Trophoblast cell (in vitro differentiated cells and primary cell): ENCODE results near the gene LRRC56.

Source experiments
- DNase-seq, 2 donors: peaks; one replicate each; pipeline ENCODE4 v3.0.0-alpha.2; 2016
- H2AFZ ChIP-seq: 2 replicates; pipeline ENCODE4 v1.6.1; 2013; ENCODE audit warnings: low read length, moderate library complexity, mild to moderate bottlenecking; ENCODE audit not compliant: insufficient read depth, poor library complexity
- H2AK5ac ChIP-seq: 2 replicates; pipeline ENCODE4 v1.6.1; 2013; ENCODE audit warnings: mild to moderate bottlenecking, low read length
- H2BK120ac ChIP-seq: 2 replicates; pipeline ENCODE4 v1.6.1; 2013; ENCODE audit warnings: low read length, mild to moderate bottlenecking, moderate library complexity; ENCODE audit not compliant: insufficient read depth, poor library complexity
- H2BK12ac ChIP-seq: 2 replicates; pipeline ENCODE4 v1.6.1; 2013; ENCODE audit warnings: mild to moderate bottlenecking, low read length, moderate library complexity
- H2BK5ac ChIP-seq: 2 replicates; pipeline ENCODE4 v1.6.1; 2013; ENCODE audit warnings: low read length, low read depth, moderate library complexity, mild to moderate bottlenecking; ENCODE audit not compliant: poor library complexity
- H3K14ac ChIP-seq: 2 replicates; pipeline ENCODE4 v1.6.1; 2013; ENCODE audit warnings: mild to moderate bottlenecking, low read length
- H3K18ac ChIP-seq: 2 replicates; pipeline ENCODE4 v1.6.1; 2013; ENCODE audit warnings: mild to moderate bottlenecking, low read length
- H3K23ac ChIP-seq: 2 replicates; pipeline ENCODE4 v1.6.1; 2013; ENCODE audit warnings: low read length
- H3K27ac ChIP-seq: 2 replicates; pipeline ENCODE4 v1.5.1; 2013; ENCODE audit warnings: low read depth, mild to moderate bottlenecking, inconsistent platforms, low read length, moderate library complexity
- H3K27me3 ChIP-seq: 2 replicates; pipeline ENCODE4 v1.6.1; 2013; ENCODE audit warnings: inconsistent platforms, mild to moderate bottlenecking, low read length, moderate library complexity; ENCODE audit not compliant: insufficient read depth
- H3K36me3 ChIP-seq, 2 experiments: 1 replicate in 1 of 2; 2 replicates in 1 of 2; pipeline ENCODE4 v1.6.1; 2013; ENCODE audit warnings: low read length in 2 of 2, mild to moderate bottlenecking in 2 of 2, moderate library complexity in 1 of 2; ENCODE audit not compliant: insufficient read depth in 2 of 2, control insufficient read depth in 1 of 2
- H3K4ac ChIP-seq: 2 replicates; pipeline ENCODE4 v1.6.1; 2013; ENCODE audit warnings: low read depth, mild to moderate bottlenecking, low read length, moderate library complexity
- H3K4me1 ChIP-seq, 2 experiments: 1 replicate in 1 of 2; 2 replicates in 1 of 2; pipeline ENCODE4 v1.6.1; 2013; ENCODE audit warnings: low read length in 2 of 2, mild to moderate bottlenecking in 2 of 2, moderate library complexity in 1 of 2; ENCODE audit not compliant: insufficient read depth in 2 of 2, control insufficient read depth in 1 of 2
- H3K4me2 ChIP-seq: 2 replicates; pipeline ENCODE4 v1.6.1; 2013; ENCODE audit warnings: inconsistent platforms, mild to moderate bottlenecking, low read length, moderate library complexity
- H3K4me3 ChIP-seq: 2 replicates; pipeline ENCODE4 v1.5.1; 2013; ENCODE audit warnings: mild to moderate bottlenecking, low read depth, low read length, inconsistent platforms
- H3K79me1 ChIP-seq: one replicate; pipeline ENCODE4 v1.6.1; 2013; ENCODE audit warnings: low read length
- H3K79me2 ChIP-seq: 2 replicates; pipeline ENCODE4 v1.6.1; 2013; ENCODE audit warnings: low read length, mild to moderate bottlenecking; ENCODE audit not compliant: control insufficient read depth, insufficient read depth, poor library complexity
- H3K9ac ChIP-seq: 2 replicates; pipeline ENCODE4 v1.6.1; 2013; ENCODE audit warnings: mild to moderate bottlenecking, low read length
- H3K9me3 ChIP-seq: 2 replicates; pipeline ENCODE4 v1.6.1; 2013; ENCODE audit warnings: low read depth, mild to moderate bottlenecking, control low read depth, inconsistent platforms, low read length; ENCODE audit not compliant: insufficient read depth
- H4K12ac ChIP-seq: 2 replicates; pipeline ENCODE4 v1.6.1; 2013; ENCODE audit warnings: low read depth, mild to moderate bottlenecking, low read length, moderate library complexity
- H4K8ac ChIP-seq: 2 replicates; pipeline ENCODE4 v1.6.1; 2013; ENCODE audit warnings: low read depth, mild to moderate bottlenecking, low read length, moderate library complexity
- H4K91ac ChIP-seq: one replicate; pipeline ENCODE4 v1.6.1; 2013; ENCODE audit warnings: low read depth, mild to moderate bottlenecking, low read length, moderate library complexity
- WGBS: extraction: QIAGEN DNeasy Blood & Tissue Kit; methylation state at CpG from one replicate; pipeline ENCODE4 v1.1.7; 2013; ENCODE audit warnings: missing lambda C conversion rate; ENCODE audit not compliant: insufficient read length, insufficient coverage; ENCODE audit errors: extremely low coverage; 5-methylcytosine and 5-hydroxymethylcytosine counted together

The LRRC56 gene

GRCh38 chr11:587546-587945 is 50.2 kb downstream of the LRRC56 start:
- H2BK12ac ChIP-seq: no peak overlapping the region
- H2AK5ac ChIP-seq: no peak overlapping the region
- no peak overlapping the region for H4K12ac ChIP-seq
- no CpG with 5 or more reads among the region's 8 CpGs for WGBS
- no peak overlapping the region for H2BK5ac ChIP-seq
- H3K9ac ChIP-seq: peak overlapping the region; percentile 8
- H3K36me3 ChIP-seq: peaks cover 65 to 68% of the 10 kb centered on the region in 2 experiments
- no peaks in the 10 kb centered on the region for H3K79me2 ChIP-seq
- no peaks in the 10 kb centered on the region for H3K79me1 ChIP-seq
- H3K4me3 ChIP-seq: no peak overlapping the region
- no peak overlapping the region for H2AFZ ChIP-seq
- H3K23ac ChIP-seq: no peak overlapping the region
- no peak overlapping the region for H2BK120ac ChIP-seq
- no peak overlapping the region for H3K14ac ChIP-seq
- peaks cover 4% of the 10 kb centered on the region for H3K9me3 ChIP-seq
- peak overlapping the region; percentile 62 for H3K27ac ChIP-seq
- no peaks in the 10 kb centered on the region for H3K27me3 ChIP-seq
- no peak overlapping the region for H4K8ac ChIP-seq
- DNase-seq: no peak
- peak overlapping the region; percentile 0 for H3K4me2 ChIP-seq
- no peak overlapping the region for H3K18ac ChIP-seq
- no peak overlapping the region for H4K91ac ChIP-seq
- H3K4me1 ChIP-seq: peaks cover 7 to 13% of the 10 kb centered on the region in 2 experiments
- no peak overlapping the region for H3K4ac ChIP-seq

DNA sequence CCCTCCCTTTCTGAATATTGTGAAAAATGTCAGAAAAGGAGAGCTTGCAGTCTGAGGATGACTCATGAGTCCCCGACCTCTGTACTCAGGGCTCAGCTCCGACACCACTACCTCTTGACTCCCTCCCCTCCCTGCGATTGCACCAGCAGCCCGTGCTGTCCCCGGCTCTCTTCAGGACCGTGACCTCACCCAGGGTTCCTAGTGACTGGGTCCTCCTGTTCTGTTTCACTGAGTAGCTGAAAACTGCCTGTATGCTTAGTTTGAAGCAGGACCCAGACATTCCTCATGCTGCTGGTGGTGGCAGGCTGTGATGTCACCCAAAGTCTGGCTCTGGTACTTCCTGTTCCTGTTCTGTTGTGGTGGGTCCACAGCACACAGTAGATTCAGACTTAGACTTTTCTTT is 50.7 kb downstream of the LRRC56 start:
- H3K18ac ChIP-seq: no peak overlapping the region
- peak overlapping the region; percentile 62 for H3K27ac ChIP-seq
- H3K9me3 ChIP-seq: peaks cover 4% of the 10 kb centered on the region
- H3K14ac ChIP-seq: no peak overlapping the region
- no peak overlapping the region for H4K8ac ChIP-seq
- no peak overlapping the region for H3K23ac ChIP-seq
- H2BK5ac ChIP-seq: no peak overlapping the region
- peaks cover 7 to 13% of the 10 kb centered on the region in 2 experiments for H3K4me1 ChIP-seq
- H3K79me1 ChIP-seq: no peaks in the 10 kb centered on the region
- H3K79me2 ChIP-seq: no peaks in the 10 kb centered on the region
- H3K27me3 ChIP-seq: no peaks in the 10 kb centered on the region
- H2BK12ac ChIP-seq: no peak overlapping the region
- no peak overlapping the region for H2BK120ac ChIP-seq
- no peak overlapping the region for H3K9ac ChIP-seq
- H3K4me2 ChIP-seq: no peak overlapping the region
- H2AK5ac ChIP-seq: no peak overlapping the region
- peak; percentile 81 to 84 for DNase-seq
- H3K4me3 ChIP-seq: no peak overlapping the region
- peak overlapping the region; percentile 81 for H4K12ac ChIP-seq
- no peak overlapping the region for H2AFZ ChIP-seq
- H3K4ac ChIP-seq: no peak overlapping the region
- WGBS: no CpG with 5 or more reads among the region's 6 CpGs
- H3K36me3 ChIP-seq: peaks cover 67 to 69% of the 10 kb centered on the region in 2 experiments
- H4K91ac ChIP-seq: no peak overlapping the region

DNA sequence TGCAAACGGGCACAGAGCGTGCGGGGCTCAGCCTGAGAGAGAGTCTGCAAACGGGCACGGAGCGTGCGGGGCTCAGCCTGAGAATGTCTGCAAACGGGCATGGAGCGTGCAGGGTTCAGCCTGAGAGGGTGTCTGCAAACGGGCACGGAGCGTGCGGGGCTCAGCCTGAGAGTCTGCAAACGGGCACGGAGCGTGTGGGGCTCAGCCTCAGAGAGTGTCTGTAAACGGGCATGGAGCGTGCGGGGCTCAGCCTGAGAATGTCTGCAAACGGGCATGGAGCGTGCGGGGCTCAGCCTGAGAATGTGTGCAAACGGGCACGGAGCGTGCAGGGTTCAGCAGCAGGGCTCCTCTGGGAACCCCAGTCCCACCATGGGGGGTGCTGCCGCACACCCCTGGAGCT is 52.5 kb downstream of the LRRC56 start:
- Histone ChIP-seq H3K36me3 (peaks cover 69 to 70% of the 10 kb centered on the region in 2 experiments), H3K9me3 (peaks cover 4% of the 10 kb centered on the region), H3K18ac (peak overlapping the region; percentile 35), H2BK12ac (no peak overlapping the region), H2BK120ac (no peak overlapping the region), H3K4me2 (no peak overlapping the region), H3K79me1 (no peaks in the 10 kb centered on the region), H3K27me3 (no peaks in the 10 kb centered on the region), H3K14ac (no peak overlapping the region), H2BK5ac (no peak overlapping the region), H3K4me1 (peaks cover 7 to 13% of the 10 kb centered on the region in 2 experiments), H2AFZ (no peak overlapping the region), H3K79me2 (no peaks in the 10 kb centered on the region), H3K27ac (no peak overlapping the region), H4K8ac (no peak overlapping the region), H4K91ac (no peak overlapping the region), H3K4me3 (no peak overlapping the region), H3K4ac (no peak overlapping the region), H3K9ac (no peak overlapping the region), H3K23ac (no peak overlapping the region), H4K12ac (no peak overlapping the region), H2AK5ac (no peak overlapping the region)
- WGBS: no CpG with 5 or more reads among the region's 26 CpGs
- no peak for DNase-seq

GRCh38 chr11:590997-591396 is 53.7 kb downstream of the LRRC56 start:
- no peaks in the 10 kb centered on the region for H3K27me3 ChIP-seq
- no peak overlapping the region for H3K9ac ChIP-seq
- H2AFZ ChIP-seq: no peak overlapping the region
- no peak overlapping the region for H2AK5ac ChIP-seq
- no peak overlapping the region for H4K91ac ChIP-seq
- no peak overlapping the region for H3K4ac ChIP-seq
- no peak overlapping the region for H3K4me3 ChIP-seq
- H3K18ac ChIP-seq: no peak overlapping the region
- no peak for DNase-seq
- H3K14ac ChIP-seq: no peak overlapping the region
- no peak overlapping the region for H4K12ac ChIP-seq
- no CpG with 5 or more reads among the region's 11 CpGs for WGBS
- H2BK5ac ChIP-seq: no peak overlapping the region
- no peaks in the 10 kb centered on the region for H3K79me1 ChIP-seq
- no peak overlapping the region for H3K23ac ChIP-seq
- H3K27ac ChIP-seq: no peak overlapping the region
- H3K9me3 ChIP-seq: peaks cover 2% of the 10 kb centered on the region
- H3K79me2 ChIP-seq: no peaks in the 10 kb centered on the region
- H2BK12ac ChIP-seq: no peak overlapping the region
- peaks cover 7 to 13% of the 10 kb centered on the region in 2 experiments for H3K4me1 ChIP-seq
- no peak overlapping the region for H3K4me2 ChIP-seq
- peaks cover 74 to 79% of the 10 kb centered on the region in 2 experiments for H3K36me3 ChIP-seq
- H2BK120ac ChIP-seq: no peak overlapping the region
- H4K8ac ChIP-seq: no peak overlapping the region
